Left cardiac atrium (tissue), 4 donors: Measurements from ENCODE around the gene XBP1. TPM values are rescaled to one million over a fixed set of nuclear protein-coding genes. Genes with fewer than 3 reads are reported as not detected.

Experiments used
- ATAC-seq, 2 donors: fragments of 200-7000 bp; cut with Tn5 transposase; one replicate each; pipeline ENCODE4 v1.9.1; 2020; ENCODE audit warnings: mild to moderate bottlenecking in 2 of 2, moderate library complexity in 2 of 2
- DNase-seq: peaks from one replicate; pipeline ENCODE4 v3.0.0-alpha.2; 2020
- intact Hi-C, 2 donors: fragments of 100-400 bp; cut with DNase I; formaldehyde crosslinking; loops; one replicate each; pipeline versions ENCODE4 v1.14.1 to v1.15.1; 2022 to 2023
- total RNA-seq, 2 donors: library from RNA; stranded (reverse); fragmentation: NEBNext Ultra II Directional; extraction: Animal tissue kit (Norgen Biotek cat#: 25700); gene quantifications; one replicate each; pipeline ENCODE4 v1.2.1, GENCODE V29; 2021
- donor health status: DM: no; HTN: yes; CAD: no.
- donor health status: DM: no; HTN: yes; CAD: no; lungs with severe emphysema.
- donor health status: DM: yes; HTN: yes; CAD: no.
- donor health status: Dilated cardiomyopathy.

XBP1 gene
- total RNA-seq, 2 donors from 2014 or later = 74.8 to 144 TPM

- ATAC-seq = no peak
- intact Hi-C loops = no loop called here
- DNase-seq = no peak
Measured at GRCh38 chr22:28795932-28796856, 4.2 kb downstream of the XBP1 start.

- intact Hi-C loops = no loop called here
- no peak for DNase-seq
- ATAC-seq = no peak
Measured at GRCh38 chr22:28795071-28795693, 5.2 kb downstream of the XBP1 start.

GRCh38 chr22:28793976-28794584 is 6.3 kb downstream of the XBP1 start:
- DNase-seq (no peak), ATAC-seq (no peak)
- intact Hi-C loops = no loop called here

GRCh38 chr22:28792491-28793383 is 7.6 kb downstream of the XBP1 start:
- intact Hi-C loops = no loop called here
- DNase-seq (no peak), ATAC-seq (peak in 1 of 2 donors; percentile 31)

GRCh38 chr22:28791841-28792490 is 8.4 kb downstream of the XBP1 start:
- intact Hi-C loops = no loop called here
- ATAC-seq (peak in 1 of 2 donors; percentile 4), DNase-seq (no peak)

DNA sequence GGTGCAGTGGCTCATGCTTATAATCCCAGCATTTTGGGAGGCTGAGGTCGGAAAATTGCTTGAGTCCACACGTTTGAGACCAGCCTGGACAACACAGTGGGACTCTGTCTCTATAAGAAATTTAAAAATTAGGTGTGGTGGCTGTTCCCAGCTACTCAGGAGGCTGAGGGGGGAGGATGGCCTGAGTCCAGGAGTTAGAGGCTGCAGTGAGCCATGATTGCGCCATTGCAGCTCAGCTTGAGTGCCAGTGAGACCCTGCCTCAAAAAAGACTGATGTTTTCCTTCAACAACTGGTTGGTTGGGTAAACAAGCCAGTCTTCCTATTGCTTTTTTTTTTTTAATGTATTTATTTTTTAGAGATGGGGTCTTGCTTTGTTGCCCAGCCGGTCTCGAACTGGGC is 9.2 kb downstream of the XBP1 start:
- DNase-seq (no peak), ATAC-seq (no peak)
- intact Hi-C loops = no loop called here

DNA sequence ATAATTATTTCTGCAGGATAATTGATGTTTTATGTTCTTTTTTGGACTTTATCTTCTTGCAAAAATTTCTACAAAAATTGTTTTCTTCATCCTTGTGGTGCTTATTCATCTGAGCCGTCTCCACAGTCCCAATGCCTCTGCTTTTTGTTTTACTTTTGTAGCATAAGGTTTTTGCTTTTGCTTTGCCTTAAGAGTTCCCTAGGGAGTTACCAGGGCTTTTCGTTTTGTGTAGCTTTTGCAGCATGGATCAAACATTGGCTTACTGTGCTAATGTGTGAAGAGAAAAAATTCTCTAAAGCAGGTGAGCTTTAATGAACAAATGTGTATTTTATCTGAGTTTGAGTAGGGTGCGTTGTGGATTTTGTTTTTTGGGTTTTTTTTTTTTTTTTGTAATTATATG is 11.8 kb downstream of the XBP1 start:
- intact Hi-C loops = no loop called here
- ATAC-seq (no peak), DNase-seq (no peak)

DNA sequence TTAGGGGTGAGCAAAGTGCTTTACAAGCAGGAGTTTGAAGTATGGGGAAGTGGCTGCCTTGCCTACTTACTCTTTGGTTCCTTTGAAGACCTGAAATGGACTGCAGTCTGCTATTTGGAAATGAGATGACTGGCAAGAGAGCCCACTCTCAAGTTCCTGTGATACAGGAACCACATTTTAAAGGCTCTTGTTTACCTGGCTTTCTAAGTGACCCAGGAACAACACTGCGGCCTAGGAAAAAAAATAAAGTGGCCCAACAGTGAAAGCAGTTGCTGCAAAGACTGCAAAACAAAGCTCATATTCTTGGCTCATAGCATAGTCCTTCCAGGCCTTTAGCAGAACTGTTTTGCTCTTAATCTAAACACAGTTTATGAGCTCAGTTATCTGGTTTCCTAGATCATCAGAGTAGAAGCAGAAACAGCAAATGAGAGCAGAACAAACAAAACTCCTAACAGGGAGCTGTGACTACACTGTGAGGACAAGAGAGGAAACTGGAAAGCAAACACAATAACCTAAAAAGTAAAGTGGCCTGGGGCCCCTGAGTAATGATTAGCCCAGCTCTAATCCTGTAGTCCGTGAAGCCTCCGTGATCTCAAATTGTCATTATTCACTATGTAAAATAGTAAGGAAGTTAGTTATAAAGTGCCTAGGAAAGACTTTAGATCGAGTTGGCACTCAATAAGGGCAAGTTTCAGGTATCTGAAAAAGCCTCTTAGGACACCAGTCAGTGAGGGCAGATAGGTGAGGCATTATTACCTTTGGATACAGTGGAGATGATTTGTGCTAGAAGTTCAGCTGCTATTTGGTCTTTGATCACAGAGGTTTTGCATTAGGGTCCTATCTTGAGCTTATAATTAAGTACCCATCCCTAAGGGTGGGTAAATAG is 16.3 kb downstream of the XBP1 start:
- ATAC-seq (no peak), DNase-seq (no peak)
- intact Hi-C loops = no loop called here

- DNase-seq (no peak), ATAC-seq (no peak)
- intact Hi-C loops = no loop called here
Measured at GRCh38 chr22:28780296-28780695, 20.1 kb downstream of the XBP1 start.

DNA sequence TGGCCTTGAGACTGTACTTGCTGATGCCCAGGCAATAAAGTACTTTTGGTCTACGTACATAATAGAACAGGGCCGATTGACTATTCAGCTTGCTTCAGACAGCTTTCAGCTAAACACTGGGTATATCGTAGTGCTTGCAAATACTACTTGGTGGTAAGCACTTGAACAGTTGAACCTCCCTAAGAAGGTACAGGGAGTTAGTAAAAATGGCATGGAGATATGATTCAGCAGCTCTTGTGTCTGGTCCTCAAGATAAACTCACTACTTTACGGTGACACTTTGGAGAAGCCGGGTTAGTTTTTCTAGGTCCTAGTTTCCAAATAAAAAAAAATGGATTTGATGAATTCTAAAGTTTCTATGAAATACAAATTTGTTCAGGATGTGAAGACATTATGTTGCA is 20.5 kb downstream of the XBP1 start:
- intact Hi-C loops = no loop called here
- ATAC-seq (peak in 1 of 2 donors; percentile 21), DNase-seq (no peak)

GRCh38 chr22:28774378-28774777 is 26.0 kb downstream of the XBP1 start:
- DNase-seq = no peak
- intact Hi-C loops = no loop called here
- no peak for ATAC-seq

GRCh38 chr22:28773461-28773867 is 26.9 kb downstream of the XBP1 start:
- DNase-seq (no peak), ATAC-seq (no peak)
- intact Hi-C loops = no loop called here

DNA sequence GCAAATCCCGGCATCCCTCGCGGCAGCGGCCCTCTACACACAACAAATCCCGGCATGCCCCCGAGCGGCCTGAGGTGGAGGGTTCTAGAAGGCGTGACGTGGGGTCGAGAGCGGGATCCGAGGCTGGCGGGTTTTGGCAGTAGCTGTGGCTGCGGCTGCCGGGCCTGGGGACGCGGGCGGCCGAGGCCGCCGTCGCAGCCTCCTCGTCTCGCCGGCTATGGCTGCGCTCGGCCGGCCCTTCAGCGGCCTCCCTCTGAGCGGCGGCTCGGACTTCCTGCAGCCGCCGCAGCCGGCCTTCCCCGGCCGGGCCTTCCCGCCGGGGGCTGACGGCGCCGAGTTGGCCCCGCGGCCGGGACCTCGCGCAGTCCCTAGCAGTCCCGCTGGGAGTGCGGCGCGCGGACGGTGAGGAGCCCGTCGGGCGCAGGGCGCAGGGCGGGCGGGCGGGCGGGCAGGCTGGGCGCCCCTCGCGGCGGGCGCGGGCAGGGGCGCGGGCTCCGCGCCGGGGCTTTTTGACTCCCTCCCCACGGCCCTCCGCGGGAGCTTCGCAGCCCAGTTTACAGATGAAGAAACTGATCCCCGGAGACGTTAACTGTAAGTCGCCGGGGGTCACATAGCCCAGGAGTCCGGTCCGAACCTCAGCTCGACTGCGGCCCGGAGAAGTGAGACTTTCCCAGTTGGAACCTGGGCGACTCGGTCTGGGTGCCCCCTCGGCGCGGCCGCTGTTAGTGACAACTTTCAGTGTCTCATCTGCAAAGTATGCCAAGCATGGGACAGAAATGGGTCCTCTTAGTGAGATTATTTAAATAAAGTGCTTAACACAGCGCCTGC is 27.5 kb downstream of the XBP1 start, which contains the start of gene CCDC117:
Gene CCDC117, plus strand, starts transcription at position 63 of the 828 bp plus-strand sequence. Its CDS starts 155 bp downstream, at position 218.
- DNase-seq = peak; percentile 97
- ATAC-seq = peak; percentile 97 to 98
- intact Hi-C loops = no loop called here

DNA sequence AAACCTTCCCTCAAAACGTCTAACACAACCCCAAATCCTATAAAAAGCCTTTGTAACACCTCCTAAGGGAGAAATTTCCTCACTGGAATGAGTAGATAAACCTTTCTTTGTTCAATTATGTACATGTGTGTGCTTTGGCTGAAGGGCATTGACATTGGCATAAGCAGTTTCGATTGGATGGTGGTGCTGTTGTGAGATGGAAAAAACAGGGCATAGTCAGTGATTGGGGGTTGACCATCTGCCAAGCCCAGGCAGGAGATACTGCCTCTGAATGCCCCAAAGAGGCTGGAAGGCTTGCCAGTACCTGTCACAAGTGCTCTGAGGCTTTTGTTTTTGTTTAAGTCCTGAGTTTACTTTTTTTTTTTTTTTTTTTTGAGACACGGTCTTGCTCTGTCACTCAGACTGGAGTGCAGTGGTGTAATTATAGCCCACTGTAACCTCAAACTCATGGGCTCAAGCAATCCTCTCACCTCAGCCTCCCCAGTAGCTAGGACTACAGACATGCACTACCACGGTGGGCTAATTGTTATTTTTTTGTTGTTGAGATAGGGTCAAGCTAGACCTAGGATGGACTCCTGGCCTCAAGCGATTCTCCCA is 29.1 kb downstream of the XBP1 start:
- intact Hi-C loops = no loop called here
- DNase-seq (no peak), ATAC-seq (no peak)

DNA sequence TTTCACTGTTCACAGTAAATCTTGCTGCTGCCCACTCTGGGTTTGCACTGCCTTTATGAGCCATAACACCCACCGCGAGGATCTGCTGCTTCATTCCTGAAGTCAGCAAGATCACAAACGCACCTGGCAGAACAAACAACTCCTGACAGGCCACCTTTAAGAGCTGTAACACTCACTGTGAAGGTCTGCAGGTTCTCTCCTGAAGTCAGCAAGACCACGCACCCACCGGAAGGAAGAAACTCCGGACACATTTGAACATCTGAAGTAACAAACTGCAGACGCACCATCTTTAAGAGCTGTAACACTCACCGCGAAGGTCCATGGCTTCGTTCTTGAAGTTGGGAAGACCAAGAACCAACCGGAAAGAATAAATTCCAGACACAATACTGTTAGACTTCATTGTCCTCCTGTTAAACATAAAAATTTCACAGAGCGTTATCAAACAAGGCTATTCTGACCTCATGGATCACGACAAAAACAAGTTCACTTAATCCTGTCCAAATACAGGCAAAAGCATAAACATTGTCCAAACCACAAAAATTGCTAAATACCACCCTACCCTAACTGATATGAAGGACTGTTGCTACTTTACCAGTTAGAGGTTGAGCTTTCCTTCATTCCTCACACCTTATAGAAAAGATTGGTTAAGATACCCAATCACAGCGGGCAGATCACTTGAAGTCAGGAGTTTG is 30.8 kb downstream of the XBP1 start:
- DNase-seq = no peak
- intact Hi-C loops = no loop called here
- no peak for ATAC-seq
